ENCODE data around the gene C11orf52. TPM values are rescaled to one million over a fixed set of nuclear protein-coding genes. Genes with fewer than 3 reads are reported as not detected.

C11orf52 gene
- total RNA-seq, 4 donors from 2014 or later, result 6.2 to 16.1 (median 12.4) TPM

DNA sequence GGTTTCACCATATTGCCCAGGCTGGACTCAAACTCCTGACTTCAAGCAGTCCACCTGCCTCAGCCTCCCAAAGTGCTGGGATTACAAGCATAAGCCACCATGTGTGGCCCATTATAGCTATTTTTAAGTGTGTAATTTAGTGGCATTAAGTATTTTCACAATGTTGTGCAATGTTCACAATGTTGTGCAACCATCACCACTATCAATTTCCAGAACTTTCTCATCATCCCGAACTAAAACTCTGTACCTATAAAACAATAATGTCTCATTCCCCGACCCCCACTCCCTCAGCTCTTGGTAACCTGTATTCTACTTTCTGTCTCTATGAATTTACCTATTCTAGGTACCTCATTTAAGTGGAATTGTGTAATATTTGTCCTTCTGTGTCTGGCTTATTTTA, 31.9 kb upstream of the C11orf52 start:
- no peak overlapping the region for H3K4me3 ChIP-seq (ENCODE audit: low read depth, poor library complexity, severe bottlenecking)
- TF ChIP-seq POLR2A (IDR thresholded peaks at IDR 0.05), result no peak
- TF ChIP-seq, protein P1, sequence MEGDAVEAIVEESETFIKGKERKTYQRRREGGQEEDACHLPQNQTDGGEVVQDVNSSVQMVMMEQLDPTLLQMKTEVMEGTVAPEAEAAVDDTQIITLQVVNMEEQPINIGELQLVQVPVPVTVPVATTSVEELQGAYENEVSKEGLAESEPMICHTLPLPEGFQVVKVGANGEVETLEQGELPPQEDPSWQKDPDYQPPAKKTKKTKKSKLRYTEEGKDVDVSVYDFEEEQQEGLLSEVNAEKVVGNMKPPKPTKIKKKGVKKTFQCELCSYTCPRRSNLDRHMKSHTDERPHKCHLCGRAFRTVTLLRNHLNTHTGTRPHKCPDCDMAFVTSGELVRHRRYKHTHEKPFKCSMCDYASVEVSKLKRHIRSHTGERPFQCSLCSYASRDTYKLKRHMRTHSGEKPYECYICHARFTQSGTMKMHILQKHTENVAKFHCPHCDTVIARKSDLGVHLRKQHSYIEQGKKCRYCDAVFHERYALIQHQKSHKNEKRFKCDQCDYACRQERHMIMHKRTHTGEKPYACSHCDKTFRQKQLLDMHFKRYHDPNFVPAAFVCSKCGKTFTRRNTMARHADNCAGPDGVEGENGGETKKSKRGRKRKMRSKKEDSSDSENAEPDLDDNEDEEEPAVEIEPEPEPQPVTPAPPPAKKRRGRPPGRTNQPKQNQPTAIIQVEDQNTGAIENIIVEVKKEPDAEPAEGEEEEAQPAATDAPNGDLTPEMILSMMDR (IDR thresholded peaks at IDR 0.05), result no peak
- DNase-seq (ENCODE audit: low spot score in 2 of 2), result no peak
- intact Hi-C loops (cut with DNase I; ENCODE audit: low total_unique reads), result no loop called here
- 86 to 91% methylated on average over 2 of the region's 2 CpGs for WGBS, 2 donors

DNA sequence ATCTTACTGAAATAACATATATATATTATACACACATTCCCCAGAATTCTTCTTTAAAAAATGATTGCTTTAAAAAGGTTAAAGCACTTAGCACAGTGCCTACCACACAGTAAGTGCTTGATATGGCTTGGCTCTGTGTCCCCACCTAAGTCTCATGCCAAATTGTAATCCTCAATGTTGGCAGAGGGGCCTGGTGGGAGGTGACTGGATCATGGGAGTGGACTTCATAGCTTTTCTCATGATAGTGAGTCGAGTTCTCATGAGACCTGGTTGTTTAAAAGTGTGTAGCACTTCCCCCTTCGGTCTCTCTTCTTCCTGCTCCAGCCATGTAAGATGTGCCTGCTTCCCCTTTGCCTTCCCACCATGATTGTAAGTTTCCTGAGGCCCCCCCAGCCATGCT, 13.3 kb upstream of the C11orf52 start:
- intact Hi-C loops (cut with DNase I; ENCODE audit: low total_unique reads), result no loop called here
- no peak for DNase-seq (ENCODE audit: low spot score in 2 of 2)
- 38 to 41% methylated on average over 2 of the region's 2 CpGs for whole genome bisulfite sequencing, 2 donors
- TF ChIP-seq, protein P1 (IDR thresholded peaks at IDR 0.05), result no peak
- no peak for TF ChIP-seq POLR2A (IDR thresholded peaks at IDR 0.05)
- H3K4me3 ChIP-seq (ENCODE audit: low read depth, poor library complexity, severe bottlenecking), result no peak overlapping the region

DNA sequence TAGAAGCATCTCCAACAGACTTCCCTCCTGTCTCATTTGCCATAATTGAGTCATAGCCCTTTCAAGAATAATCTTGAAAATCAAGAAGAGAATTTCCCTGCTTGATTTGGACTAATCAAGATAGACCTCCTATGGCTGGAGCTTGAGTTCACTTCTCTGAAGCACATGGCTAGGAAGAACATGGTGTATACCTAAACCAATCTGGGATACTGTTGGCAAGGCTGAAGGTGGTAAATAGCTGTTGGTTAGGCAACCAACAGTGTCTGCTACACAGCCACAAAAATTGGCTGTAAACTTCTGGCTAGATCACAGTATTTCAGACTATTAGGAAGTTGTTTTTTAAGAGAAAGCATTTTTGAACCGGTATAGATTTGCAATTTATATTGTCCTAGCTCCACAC, 12.0 kb upstream of the C11orf52 start:
- no peak for DNase-seq (ENCODE audit: low spot score in 2 of 2)
- intact Hi-C loops (cut with DNase I; ENCODE audit: low total_unique reads), result no loop called here
- 59 to 81% methylated on average over 1 of the region's 1 CpG for WGBS, 2 donors
- no peak overlapping the region for H3K4me3 ChIP-seq (ENCODE audit: low read depth, poor library complexity, severe bottlenecking)
- TF ChIP-seq, protein P1 (IDR thresholded peaks at IDR 0.05), result no peak
- no peak for TF ChIP-seq POLR2A (IDR thresholded peaks at IDR 0.05)

DNA sequence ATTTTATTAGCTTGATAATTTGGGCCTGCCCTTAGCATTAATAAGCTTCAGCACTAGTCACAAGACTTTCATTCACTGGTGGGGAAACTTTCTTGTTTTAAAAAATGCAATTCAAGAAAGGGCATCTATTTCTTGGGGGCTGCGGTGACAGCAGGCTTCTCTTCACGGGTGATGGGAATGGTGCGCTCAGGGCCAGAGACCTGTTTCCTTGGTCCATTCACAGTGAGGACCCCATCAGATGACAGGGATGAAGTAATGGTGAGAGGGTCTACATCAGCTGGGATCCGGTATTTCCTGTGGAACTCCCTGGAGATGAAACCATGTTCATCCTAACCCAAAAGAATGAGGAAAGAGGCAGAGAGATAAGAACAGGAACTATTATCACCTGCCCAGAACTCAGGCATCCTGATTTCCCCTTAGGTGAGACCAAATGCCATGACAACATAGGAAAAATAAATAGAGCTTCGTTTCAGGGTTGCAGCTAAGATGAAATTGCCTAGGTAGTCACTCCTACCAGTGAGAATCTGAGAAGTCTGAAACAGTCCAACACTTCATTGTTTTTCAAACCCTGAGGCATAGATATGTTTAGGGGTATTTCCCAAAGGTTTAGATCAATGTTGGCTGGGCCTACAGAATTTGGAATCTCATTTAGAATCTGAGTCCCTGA, 9.9 kb upstream of the C11orf52 start:
- DNase-seq (ENCODE audit: low spot score in 2 of 2), result no peak
- WGBS, 2 donors, result 68 to 74% methylated on average over 5 of the region's 5 CpGs
- no peak overlapping the region for H3K4me3 ChIP-seq (ENCODE audit: low read depth, poor library complexity, severe bottlenecking)
- intact Hi-C loops (cut with DNase I; ENCODE audit: low total_unique reads), result no loop called here
- TF ChIP-seq, protein P1 (IDR thresholded peaks at IDR 0.05), result no peak
- TF ChIP-seq POLR2A (IDR thresholded peaks at IDR 0.05), result no peak

DNA sequence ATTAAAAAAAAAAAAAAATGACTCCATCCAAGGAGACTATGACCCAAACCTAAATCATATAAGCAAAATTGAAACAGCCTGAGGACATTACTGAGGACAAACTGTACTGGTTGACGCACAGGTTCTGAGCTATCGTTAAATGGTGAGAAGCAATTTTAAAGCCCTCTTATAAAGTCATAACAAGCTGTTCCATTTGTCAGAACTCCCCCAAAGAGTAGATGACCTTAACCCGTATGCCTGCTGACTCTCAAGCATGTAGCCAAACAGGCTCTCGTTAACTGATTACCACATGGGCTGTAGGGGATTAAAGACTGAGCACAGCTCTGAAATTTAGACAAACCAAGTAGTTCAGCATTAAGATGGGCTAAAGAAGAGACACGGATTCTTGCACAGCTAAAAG, 9.3 kb upstream of the C11orf52 start:
- intact Hi-C loops (cut with DNase I; ENCODE audit: low total_unique reads), result no loop called here
- TF ChIP-seq, protein P1 (IDR thresholded peaks at IDR 0.05), result no peak
- no peak for TF ChIP-seq POLR2A (IDR thresholded peaks at IDR 0.05)
- no peak overlapping the region for H3K4me3 ChIP-seq (ENCODE audit: low read depth, poor library complexity, severe bottlenecking)
- no peak for DNase-seq (ENCODE audit: low spot score in 2 of 2)
- WGBS, 2 donors, result 40 to 46% methylated on average over 5 of the region's 5 CpGs

Measured in lower leg skin (tissue), 4 donors.